Posterior vena cava (tissue), 2 donors: ENCODE results near the gene U2AF2. TPM values are rescaled to one million over a fixed set of nuclear protein-coding genes. Genes with fewer than 3 reads are reported as not detected.
A peak's percentile ranks its signal among the peaks of the same experiment; 100 is the strongest.

Experiments used
- DNase-seq: peaks from one replicate; pipeline ENCODE4 v3.0.0-alpha.2; 2020; ENCODE audit warnings: low spot score
- intact Hi-C, 2 donors: fragments of 100-400 bp; cut with DNase I; formaldehyde crosslinking; loops; one replicate each; pipeline versions ENCODE4 v1.14.1 to v1.14.2; 2022 to 2023
- total RNA-seq, 2 donors: library from RNA; stranded (reverse); fragmentation: NEBNext Ultra II Directional; extraction: Animal tissue kit (Norgen Biotek cat#: 25700); gene quantifications; one replicate each; pipeline ENCODE4 v1.2.1, GENCODE V29; 2021
- donor health status: DM: yes; HTN: yes; CAD: no.
- donor health status: DM: yes; HTN: yes; CAD: no.

The U2AF2 gene
- total RNA-seq, 2 donors from 2014 or later, result 89.3 to 91.7 TPM

DNA sequence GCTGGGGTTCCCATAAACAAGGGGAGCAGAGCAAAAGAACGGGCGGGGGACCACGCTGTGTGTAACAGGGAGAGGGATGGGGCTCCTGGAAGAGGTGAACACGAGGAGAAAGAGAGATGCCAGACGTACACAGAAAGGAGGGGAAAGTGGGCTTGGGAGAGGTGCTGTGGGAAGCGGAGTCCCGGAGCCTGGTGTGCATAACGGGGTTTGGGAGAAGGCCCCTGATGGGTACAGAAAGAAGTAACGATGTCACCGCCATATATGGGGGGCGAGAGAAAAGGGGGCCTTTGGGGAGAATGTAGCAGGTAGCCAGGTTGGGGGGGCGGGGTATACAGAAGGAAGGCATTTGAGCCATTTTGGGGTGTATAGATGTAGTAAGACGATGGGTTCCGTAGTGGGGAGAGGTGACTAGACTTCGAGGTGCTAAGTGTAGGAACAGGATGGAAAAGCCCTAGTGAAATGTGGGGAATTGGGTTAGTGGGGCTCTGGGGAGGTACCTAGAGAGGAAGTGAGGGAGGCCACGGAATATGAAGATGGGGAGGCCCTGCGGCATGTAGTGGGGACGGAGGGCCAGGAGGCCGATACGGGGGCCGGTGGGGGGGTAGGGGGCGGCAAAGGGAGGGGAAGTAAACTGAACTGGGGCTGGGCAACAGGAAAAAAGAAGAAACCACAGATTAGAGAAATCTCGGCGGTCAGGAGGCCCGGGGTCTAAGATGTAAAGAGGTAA, 13.2 kb upstream of the U2AF2 start:
- intact Hi-C loops, result no loop called here
- no peak for DNase-seq

DNA sequence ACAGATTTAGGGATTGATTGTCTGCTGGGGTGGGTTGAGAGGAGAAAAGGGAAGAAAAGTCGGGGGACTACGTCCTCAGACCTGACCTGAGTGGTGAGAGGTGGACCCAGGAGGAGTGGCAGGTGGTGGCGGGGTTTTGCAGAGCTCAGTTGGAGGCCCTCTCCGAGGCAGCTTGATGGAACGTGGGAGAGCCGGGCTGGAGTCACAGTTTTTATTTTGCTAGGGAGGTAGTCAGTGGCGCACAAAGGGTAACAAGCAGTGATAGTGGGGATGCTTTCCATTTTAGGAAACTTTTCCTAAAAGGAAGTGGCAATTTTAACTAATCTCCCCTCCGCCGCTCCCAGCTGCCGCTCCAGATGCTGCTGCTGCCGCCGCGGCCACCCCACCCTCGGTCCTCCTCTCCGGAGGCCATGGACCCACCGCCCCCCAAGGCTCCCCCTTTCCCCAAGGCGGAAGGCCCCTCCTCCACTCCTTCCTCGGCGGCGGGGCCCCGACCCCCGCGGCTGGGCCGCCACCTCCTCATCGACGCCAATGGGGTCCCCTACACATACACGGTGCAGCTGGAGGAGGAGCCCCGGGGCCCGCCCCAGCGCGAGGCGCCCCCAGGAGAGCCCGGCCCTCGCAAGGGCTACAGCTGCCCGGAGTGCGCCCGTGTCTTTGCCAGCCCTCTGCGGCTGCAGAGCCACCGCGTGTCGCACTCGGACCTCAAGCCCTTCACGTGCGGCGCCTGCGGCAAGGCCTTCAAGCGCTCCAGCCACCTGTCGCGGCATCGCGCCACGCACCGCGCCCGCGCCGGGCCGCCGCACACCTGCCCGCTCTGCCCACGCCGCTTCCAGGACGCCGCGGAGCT, 12.5 kb upstream of the U2AF2 start:
- no peak for DNase-seq
- intact Hi-C loops, result no loop called here

GRCh38 chr19:55643003-55643886, 11.6 kb upstream of the U2AF2 start, which contains the start of gene ZNF581:
Gene ZNF581, plus strand, starts transcription at chr19:55643649. Its CDS starts 923 bp downstream, at chr19:55644572.
- intact Hi-C loops, result no loop called here
- peak; percentile 93 for DNase-seq

- DNase-seq, result no peak
- intact Hi-C loops, result no loop called here
Measured at GRCh38 chr19:55643887-55644176, 11.0 kb upstream of the U2AF2 start.

DNA sequence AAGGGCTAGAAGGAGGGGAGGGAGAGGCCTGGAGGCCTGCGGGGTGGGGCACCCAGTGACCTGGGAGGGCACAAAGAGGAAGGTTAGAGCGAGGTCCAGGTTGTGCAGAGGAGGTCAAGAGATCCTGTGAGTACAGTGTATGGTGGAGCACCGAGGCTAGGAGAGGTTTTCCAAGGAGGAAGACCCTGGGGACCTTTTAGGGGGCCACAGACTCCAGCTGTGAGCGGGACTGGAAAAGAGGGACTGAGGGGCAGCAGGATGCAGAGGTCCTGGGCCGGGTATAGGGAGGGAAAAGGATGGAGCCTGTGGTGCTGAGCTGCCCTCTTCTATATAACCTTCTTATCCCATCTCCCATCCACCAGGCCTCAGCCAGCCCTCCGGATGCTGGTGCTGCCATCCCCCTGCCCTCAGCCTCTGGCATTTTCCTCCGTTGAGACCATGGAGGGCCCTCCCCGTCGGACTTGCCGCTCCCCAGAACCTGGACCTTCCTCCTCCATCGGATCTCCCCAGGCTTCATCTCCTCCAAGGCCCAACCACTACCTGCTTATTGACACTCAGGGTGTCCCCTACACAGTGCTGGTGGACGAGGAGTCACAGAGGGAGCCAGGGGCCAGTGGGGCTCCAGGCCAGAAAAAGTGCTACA, 10.5 kb upstream of the U2AF2 start:
- intact Hi-C loops, result no loop called here
- DNase-seq, result no peak

GRCh38 chr19:55644842-55645511, 9.9 kb upstream of the U2AF2 start:
- intact Hi-C loops, result no loop called here
- DNase-seq, result no peak

- intact Hi-C loops, result no loop called here
- DNase-seq, result no peak
Measured at GRCh38 chr19:55645512-55645881, 9.3 kb upstream of the U2AF2 start.

GRCh38 chr19:55646889-55647731, 7.7 kb upstream of the U2AF2 start:
- no peak for DNase-seq
- intact Hi-C loops, result no loop called here

GRCh38 chr19:55647732-55648584, 6.9 kb upstream of the U2AF2 start, which contains the start of gene CCDC106:
Gene CCDC106, plus strand, starts transcription at chr19:55648212. Its CDS starts 835 bp downstream, at chr19:55649047.
- DNase-seq, result peak; percentile 91
- intact Hi-C loops, result no loop called here

DNA sequence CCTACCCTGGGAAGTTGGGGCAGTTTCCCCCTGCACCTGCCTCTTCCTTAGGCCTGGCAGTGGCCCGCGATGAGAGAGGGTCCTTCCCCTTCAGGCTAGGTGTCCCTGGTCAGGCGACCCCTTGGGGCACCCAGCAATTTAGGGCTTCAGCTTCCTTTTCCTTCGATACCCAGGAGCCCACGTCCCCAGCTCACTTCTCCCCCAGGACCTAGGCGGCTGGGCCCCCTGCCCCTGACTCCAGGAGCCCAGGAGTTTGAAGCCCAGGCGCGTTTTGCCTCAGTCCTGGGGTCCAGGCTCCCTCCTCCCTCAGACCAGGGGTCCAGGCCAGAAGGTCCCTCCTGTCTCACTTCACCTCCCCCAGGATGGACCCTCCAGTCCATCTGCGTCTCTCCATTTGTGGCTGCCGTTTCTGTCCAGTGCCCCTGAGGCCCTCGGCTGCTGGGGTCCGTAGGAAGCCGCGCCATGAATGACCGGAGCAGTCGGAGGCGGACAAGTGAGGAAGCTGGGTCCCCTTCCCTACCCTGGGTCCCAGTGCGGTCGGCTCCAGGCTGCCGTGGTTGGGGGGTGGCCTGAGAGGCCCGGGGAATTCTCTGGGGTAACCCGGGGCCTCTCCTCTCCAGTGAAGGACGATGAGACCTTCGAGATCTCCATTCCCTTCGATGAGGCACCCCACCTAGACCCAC, 6.1 kb upstream of the U2AF2 start:
- no peak for DNase-seq
- intact Hi-C loops, result no loop called here

DNA sequence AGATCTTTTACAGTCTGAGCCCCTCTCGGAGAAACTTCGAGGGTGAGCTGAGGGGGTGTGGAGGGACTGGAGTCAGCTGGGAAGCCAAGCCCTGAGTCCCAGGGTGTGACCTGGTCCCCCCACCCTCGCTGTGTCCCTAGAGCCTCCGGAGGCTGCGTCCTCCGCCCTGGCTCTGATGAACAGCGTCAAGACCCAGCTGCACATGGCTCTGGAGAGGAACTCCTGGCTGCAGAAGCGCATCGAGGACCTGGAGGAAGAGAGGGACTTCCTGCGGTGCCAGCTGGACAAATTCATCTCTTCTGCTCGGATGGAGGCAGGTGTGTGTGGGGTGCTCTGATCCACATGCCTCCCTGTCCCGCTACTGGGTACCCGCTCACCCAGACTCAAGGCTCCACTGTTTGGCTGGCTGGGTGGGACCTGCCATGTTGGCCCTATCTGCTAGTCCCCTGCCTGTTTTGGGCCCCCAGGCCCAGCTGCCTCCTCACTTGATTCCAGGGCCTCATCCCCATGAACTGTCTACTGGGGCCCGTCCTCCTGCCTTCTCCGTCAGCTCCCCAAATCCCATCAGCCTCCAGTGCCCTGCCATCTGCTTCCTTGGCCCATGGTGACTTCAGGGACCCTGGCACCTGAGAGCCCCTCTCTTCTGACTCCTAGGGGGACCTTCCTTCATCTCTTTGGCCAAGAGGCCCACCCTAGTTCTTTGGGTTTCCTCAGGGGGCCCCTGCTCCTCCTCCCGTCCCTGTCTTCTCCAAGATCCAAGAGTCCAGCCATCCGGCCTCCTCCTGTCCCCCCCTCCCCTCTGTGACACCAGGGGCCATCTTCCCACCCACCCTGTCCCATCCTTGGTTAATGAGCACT, 5.3 kb upstream of the U2AF2 start:
- DNase-seq, result no peak
- intact Hi-C loops, result no loop called here

DNA sequence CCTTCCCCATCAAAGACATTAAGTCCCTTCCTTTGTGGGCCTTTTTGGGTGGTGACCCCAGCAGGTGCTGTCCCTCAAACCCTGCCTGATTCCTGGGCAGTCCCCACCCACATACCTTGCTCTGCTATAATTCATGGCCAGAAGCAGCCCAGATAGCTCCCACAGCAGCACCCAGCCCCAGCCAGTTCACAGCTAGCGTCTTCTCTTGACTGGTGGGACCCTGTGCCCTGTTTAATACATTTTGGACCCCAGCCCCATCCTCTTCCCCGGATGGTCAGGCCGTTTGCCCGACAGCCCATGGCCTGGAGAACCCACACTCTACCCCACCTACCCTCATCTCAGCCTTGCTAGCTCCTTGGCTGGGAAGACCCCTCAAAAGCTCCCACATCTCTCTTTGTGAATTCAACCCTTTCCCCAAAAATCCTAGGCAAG, 4.7 kb upstream of the U2AF2 start:
- intact Hi-C loops, result no loop called here
- no peak for DNase-seq

GRCh38 chr19:55650602-55651230, 4.1 kb upstream of the U2AF2 start:
- DNase-seq, result no peak
- intact Hi-C loops, result no loop called here

- DNase-seq, result no peak
Measured at GRCh38 chr19:55651236-55651635, 3.6 kb upstream of the U2AF2 start.

More at GRCh38 chr19:55651236-55651635, 3.6 kb upstream of the U2AF2 start:
- intact Hi-C loops, result no loop called here
